Smooth muscle cell of trachea (primary cell): ENCODE measurements around the gene CACNA1E. TPM values are rescaled to one million over a fixed set of nuclear protein-coding genes. Genes with fewer than 3 reads are reported as not detected.

Experiments used
- total RNA-seq: library from RNA; depleted of rRNA; stranded (reverse); fragments of >200 nt; gene quantifications from 2 replicates; pipeline ENCODE4 v1.2.1, GENCODE V29; 2014

The CACNA1E gene
- total RNA-seq, result not detected in 2 replicates

GRCh38 chr1:181483285-181484195, at the start of gene CACNA1E:
Gene CACNA1E (plus strand): TSS chr1:181483517. CDS start chr1:181483745, 228 bp downstream.

